Left ventricle myocardium inferior (tissue), 1 donor: ENCODE measurements around the gene BCAS3. TPM values are rescaled to one million over a fixed set of nuclear protein-coding genes. Genes with fewer than 3 reads are reported as not detected.

ENCODE experiments used
- DNase-seq: peaks from one replicate; pipeline ENCODE4 v3.0.0-alpha.2; 2020
- H3K27ac ChIP-seq: fragments of 200-600 bp; replicated peaks from 2 replicates; pipeline ENCODE4 v1.8.0; 2021
- H3K27me3 ChIP-seq: fragments of 200-600 bp; 2 replicates; pipeline ENCODE4 v1.8.0; 2021; ENCODE audit warnings: low read depth
- H3K36me3 ChIP-seq: fragments of 200-600 bp; 2 replicates; pipeline ENCODE4 v1.8.0; 2021
- H3K4me1 ChIP-seq: fragments of 200-600 bp; 2 replicates; pipeline ENCODE4 v1.8.0; 2021
- H3K4me3 ChIP-seq: fragments of 200-600 bp; 2 replicates; pipeline ENCODE4 v1.8.0; 2021; ENCODE audit warnings: mild to moderate bottlenecking, moderate library complexity
- H3K9me3 ChIP-seq: fragments of 200-600 bp; replicated peaks from 2 replicates; pipeline ENCODE4 v1.8.0; 2021
- intact Hi-C: fragments of 100-400 bp; cut with micrococcal nuclease; formaldehyde crosslinking; loops from one replicate; pipeline ENCODE4 v1.11.0; 2022
- total RNA-seq: library from RNA; stranded (reverse); fragmentation: NEBNext Ultra II Directional; extraction: Animal tissue kit (Norgen Biotek cat#: 25700); gene quantifications from one replicate; pipeline ENCODE4 v1.2.1, GENCODE V29; 2021
- TF ChIP-seq, protein P1 (sequence below): fragments of 200-600 bp; IDR thresholded peaks from 2 replicates; pipeline ENCODE4 v1.8.0; 2021; ENCODE audit warnings: antibody characterized with exemption, mild to moderate bottlenecking, borderline replicate concordance
- donor health status: DM: no; HTN: yes; CAD: no; lungs with severe emphysema.

Gene BCAS3
- total RNA-seq, 1 donor from 2014 or later = 16.5 TPM

DNA sequence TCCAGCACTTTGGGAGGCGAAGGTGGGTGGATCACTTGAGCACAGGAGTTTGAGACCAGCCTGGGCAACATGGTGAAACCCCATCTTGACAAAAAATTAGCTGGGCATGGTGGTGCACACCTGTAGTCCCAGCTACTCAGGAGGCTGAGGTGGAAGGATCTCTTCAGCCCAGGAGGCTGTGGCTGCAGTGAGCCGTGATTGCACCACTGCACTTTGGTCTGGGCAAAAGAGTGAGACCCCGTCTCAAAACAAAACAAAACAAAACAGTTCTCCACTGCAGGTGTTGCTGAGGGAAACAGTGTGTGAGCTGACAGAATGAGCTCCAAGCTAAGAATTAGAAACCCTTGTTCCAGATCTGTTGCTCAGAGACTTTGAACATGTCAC, 686.8 kb downstream of the BCAS3 start:
- Histone ChIP-seq H3K4me1 (peaks cover 11% of the 10 kb centered on the region), H3K36me3 (no peaks in the 10 kb centered on the region), H3K9me3 (no peaks in the 10 kb centered on the region), H3K27me3 (peaks cover 29% of the 10 kb centered on the region), H3K4me3 (no peak overlapping the region), H3K27ac (no peak overlapping the region)
- intact Hi-C loops = no loop called here
- no peak for DNase-seq
- TF ChIP-seq, protein P1, sequence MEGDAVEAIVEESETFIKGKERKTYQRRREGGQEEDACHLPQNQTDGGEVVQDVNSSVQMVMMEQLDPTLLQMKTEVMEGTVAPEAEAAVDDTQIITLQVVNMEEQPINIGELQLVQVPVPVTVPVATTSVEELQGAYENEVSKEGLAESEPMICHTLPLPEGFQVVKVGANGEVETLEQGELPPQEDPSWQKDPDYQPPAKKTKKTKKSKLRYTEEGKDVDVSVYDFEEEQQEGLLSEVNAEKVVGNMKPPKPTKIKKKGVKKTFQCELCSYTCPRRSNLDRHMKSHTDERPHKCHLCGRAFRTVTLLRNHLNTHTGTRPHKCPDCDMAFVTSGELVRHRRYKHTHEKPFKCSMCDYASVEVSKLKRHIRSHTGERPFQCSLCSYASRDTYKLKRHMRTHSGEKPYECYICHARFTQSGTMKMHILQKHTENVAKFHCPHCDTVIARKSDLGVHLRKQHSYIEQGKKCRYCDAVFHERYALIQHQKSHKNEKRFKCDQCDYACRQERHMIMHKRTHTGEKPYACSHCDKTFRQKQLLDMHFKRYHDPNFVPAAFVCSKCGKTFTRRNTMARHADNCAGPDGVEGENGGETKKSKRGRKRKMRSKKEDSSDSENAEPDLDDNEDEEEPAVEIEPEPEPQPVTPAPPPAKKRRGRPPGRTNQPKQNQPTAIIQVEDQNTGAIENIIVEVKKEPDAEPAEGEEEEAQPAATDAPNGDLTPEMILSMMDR = no peak

DNA sequence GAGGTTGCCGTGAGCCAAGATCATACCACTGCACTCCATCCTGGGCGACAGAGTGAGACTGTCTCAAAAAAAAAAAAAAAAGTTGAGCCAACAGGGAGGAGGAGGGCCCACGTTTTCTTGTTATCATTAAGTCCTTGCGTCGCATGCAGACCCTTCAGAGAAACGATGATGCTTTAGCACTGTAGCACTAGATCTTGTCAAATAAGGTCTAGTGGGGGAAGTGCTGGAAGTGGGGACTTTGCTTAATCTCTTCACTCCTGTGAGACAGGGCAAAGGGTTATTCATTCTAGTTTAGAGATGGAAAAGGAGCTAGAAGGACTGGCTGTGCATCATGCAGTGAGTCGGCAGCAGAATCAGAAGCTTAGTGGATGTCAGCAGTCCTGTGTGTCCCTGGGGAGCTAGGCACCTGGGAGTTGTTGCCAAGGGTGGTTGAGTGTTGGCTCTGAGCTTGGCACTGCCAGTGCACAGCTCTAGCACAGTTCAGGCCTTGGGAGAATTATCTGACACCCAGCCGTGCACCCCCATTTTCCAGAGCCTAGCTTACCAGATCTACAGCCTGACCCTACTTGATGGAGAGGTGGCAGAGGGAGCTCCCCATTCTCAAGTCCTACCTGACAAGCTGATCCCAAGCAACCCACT, 688.5 kb downstream of the BCAS3 start:
- Histone ChIP-seq H3K36me3 (no peaks in the 10 kb centered on the region), H3K27ac (peak overlapping the region; percentile 36), H3K4me3 (no peak overlapping the region), H3K9me3 (no peaks in the 10 kb centered on the region), H3K27me3 (peaks cover 11% of the 10 kb centered on the region), H3K4me1 (peaks cover 11% of the 10 kb centered on the region)
- DNase-seq = no peak
- intact Hi-C loops = no loop called here
- TF ChIP-seq, protein P1 = no peak

DNA sequence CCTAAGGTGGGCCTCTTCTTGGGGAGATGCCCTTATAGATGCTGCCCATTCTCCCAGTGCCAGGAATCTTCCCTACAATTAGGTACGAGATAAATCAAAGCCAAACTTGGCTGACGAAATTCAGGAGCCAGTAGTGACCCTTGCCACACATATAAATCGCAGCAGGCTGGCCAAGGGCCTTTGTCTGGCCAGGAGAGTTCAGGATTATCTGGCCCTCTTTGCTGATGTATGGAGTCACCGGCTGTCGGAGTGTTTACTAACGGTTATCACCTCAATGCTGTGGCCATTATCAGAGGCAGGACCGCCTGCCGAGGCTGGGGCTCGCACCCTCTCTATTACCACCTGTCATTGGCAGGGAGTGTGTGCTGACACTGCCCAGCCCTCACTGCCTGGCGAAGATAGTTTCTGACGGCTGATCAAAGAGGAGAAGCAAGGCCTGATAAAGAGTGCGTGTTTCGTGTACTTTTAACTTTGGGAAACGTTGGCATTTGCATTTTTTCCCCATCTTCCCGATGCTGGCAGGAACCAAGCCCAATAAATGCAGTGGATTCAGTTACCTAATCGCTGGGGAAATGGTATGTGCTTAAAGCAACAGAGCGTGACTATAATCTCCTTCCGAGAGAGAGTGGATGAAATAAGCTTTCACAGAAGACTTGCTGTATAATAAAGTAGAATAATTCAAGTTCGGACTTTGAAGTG, 689.2 kb downstream of the BCAS3 start:
- TF ChIP-seq, protein P1 = no peak
- peaks cover 11% of the 10 kb centered on the region for H3K4me1 ChIP-seq
- intact Hi-C loops = no loop called here
- H3K27ac ChIP-seq = peak overlapping the region; percentile 36
- H3K27me3 ChIP-seq = peaks cover 6% of the 10 kb centered on the region
- peak; percentile 72 for DNase-seq
- H3K36me3 ChIP-seq = no peaks in the 10 kb centered on the region
- no peak overlapping the region for H3K4me3 ChIP-seq
- no peaks in the 10 kb centered on the region for H3K9me3 ChIP-seq

DNA sequence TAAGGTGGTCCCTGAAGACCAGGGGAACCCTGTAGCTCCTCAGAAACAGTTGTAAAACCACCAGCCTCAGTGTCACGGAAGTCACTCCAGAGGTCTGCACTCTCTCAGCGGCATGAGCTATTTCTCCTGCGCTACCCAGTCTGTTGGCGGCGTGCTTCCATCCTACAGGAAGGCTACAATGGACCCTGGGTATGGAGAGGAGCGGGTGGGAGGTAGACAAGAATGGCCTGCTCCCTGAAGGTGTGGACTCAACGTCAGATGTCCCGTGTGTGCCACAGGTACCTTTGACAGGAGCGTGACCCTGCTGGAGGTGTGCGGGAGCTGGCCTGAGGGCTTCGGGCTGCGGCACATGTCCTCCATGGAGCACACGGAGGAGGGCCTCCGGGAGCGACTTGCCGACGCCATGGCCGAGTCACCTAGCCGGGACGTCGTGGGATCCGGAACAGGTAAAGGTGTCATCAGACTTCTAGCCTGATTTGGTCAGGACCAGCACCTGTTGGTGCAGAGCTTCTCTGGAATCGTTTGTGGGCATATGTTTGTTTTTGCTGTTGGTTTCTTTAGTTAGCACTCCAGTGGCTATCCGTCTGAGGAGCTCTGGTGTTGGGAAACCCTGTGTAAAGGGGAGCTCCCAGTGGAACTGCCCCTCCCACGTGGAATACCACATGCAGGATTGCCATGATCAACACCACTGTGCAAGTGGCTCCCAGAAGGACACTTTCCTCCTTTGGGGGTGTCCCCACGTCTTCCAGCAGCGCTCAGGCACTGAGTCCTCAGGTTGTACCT, 690.6 kb downstream of the BCAS3 start:
- intact Hi-C loops = no loop called here
- Histone ChIP-seq H3K4me1 (peaks cover 11% of the 10 kb centered on the region), H3K27me3 (no peaks in the 10 kb centered on the region), H3K9me3 (no peaks in the 10 kb centered on the region), H3K27ac (no peak overlapping the region), H3K36me3 (no peaks in the 10 kb centered on the region), H3K4me3 (no peak overlapping the region)
- TF ChIP-seq, protein P1 = no peak
- no peak for DNase-seq

DNA sequence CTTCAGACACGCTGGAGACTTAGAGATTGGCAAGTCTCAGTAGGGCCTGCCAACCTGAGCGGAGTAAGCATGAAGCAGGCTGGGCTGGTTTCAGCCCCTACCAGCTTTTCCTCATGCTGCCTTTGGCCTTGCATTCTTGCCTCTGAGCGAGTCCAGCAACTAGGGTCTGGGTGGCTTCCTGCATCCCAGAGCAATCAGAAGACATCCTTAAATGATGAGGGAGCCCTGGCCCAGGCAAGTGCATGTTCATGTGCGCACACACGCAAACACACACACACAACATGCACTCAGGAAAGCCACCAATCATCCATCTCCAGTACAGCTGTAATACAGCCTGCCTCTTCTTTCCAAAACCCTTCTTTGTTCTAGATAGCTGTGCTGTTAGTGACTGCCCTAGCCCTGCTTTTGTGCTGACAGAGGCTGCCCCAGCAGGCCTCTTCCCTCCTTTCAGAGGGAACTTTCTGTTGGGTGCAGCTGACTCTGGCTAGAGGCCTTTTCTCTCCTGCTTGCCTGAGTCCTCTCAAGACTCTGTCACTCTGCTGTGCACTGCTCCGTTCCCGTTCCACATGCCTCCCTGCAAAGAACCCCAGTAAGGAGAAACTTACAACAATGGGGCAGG, 691.3 kb downstream of the BCAS3 start:
- intact Hi-C loops = no loop called here
- Histone ChIP-seq H3K9me3 (no peaks in the 10 kb centered on the region), H3K4me3 (no peak overlapping the region), H3K4me1 (peaks cover 11% of the 10 kb centered on the region), H3K36me3 (no peaks in the 10 kb centered on the region), H3K27me3 (no peaks in the 10 kb centered on the region), H3K27ac (no peak overlapping the region)
- no peak for DNase-seq
- TF ChIP-seq, protein P1 = no peak
